HL-60 (cell line): ENCODE results near the gene GPATCH1.
A peak's percentile ranks its signal among the peaks of the same experiment; 100 is the strongest.

Experiments
- DNase-seq, 2 experiments: peaks; one replicate each; pipeline ENCODE4 v3.0.0-alpha.2; 2010 to 2020; ENCODE audit warnings: low read depth in 1 of 2, low spot score in 1 of 2
- H3K27ac ChIP-seq: fragments of 250-450 bp; sonication (Bioruptor Pico); replicated peaks from 2 replicates; pipeline ENCODE4 v1.5.1; 2020; ENCODE audit warnings: mild to moderate bottlenecking, moderate library complexity
- H3K27me3 ChIP-seq: fragments of 250-450 bp; sonication (Bioruptor Pico); 2 replicates; pipeline ENCODE4 v1.5.1; 2021; ENCODE audit warnings: mild to moderate bottlenecking, moderate library complexity; ENCODE audit not compliant: insufficient read depth, poor library complexity, severe bottlenecking
- H3K4me3 ChIP-seq: replicated peaks from 2 replicates; pipeline ENCODE4 v1.5.1; 2011; ENCODE audit warnings: mild to moderate bottlenecking, control low read depth, low read length; ENCODE audit not compliant: insufficient read depth
- CTCF ChIP-seq: IDR thresholded peaks from one replicate; pipeline ENCODE4 v1.5.1; 2011; ENCODE audit warnings: low read length, control low read depth, inconsistent platforms; ENCODE audit not compliant: insufficient read depth
- GABPA ChIP-seq: IDR thresholded peaks from 2 replicates; pipeline ENCODE4 v1.6.1; 2012; ENCODE audit warnings: low read depth
- POLR2AphosphoS5 ChIP-seq: IDR thresholded peaks from 2 replicates; pipeline ENCODE4 v1.6.1; 2012; ENCODE audit warnings: low read depth
- REST ChIP-seq: IDR thresholded peaks from 2 replicates; pipeline ENCODE4 v1.6.1; 2012; ENCODE audit warnings: low read depth; ENCODE audit not compliant: insufficient replicate concordance
- SPI1 ChIP-seq: IDR thresholded peaks from 2 replicates; pipeline ENCODE4 v1.6.1; 2012; ENCODE audit warnings: low read depth, mild to moderate bottlenecking, borderline replicate concordance

The GPATCH1 gene

GRCh38 chr19:33063753-33064457 lies 17.1 kb upstream of the GPATCH1 start:
- TF ChIP-seq GABPA (no peak), REST (no peak), CTCF (no peak), SPI1 (no peak), POLR2AphosphoS5 (no peak)
- H3K4me3 ChIP-seq: no peak overlapping the region
- H3K27me3 ChIP-seq: peaks cover 14% of the 10 kb centered on the region
- H3K27ac ChIP-seq: no peak overlapping the region
- no peak for DNase-seq

GRCh38 chr19:33064458-33064791 lies 16.6 kb upstream of the GPATCH1 start:
- TF ChIP-seq GABPA (no peak), POLR2AphosphoS5 (no peak), CTCF (no peak), REST (no peak), SPI1 (no peak)
- DNase-seq: no peak
- Histone ChIP-seq H3K27me3 (peaks cover 14% of the 10 kb centered on the region), H3K27ac (no peak overlapping the region), H3K4me3 (peak overlapping the region; percentile 14; the same call in 1 of the 2 replicates)

- no peak for TF ChIP-seq GABPA
- no peak for TF ChIP-seq CTCF
- TF ChIP-seq SPI1: no peak
- no peak for TF ChIP-seq POLR2AphosphoS5
- no peak for TF ChIP-seq REST
- Histone ChIP-seq H3K4me3 (peak within 1 kb of the TSS; percentile 14; the same call in 1 of the 2 replicates), H3K27ac (no peak within 1 kb of the TSS), H3K27me3 (peaks cover 14% of the 10 kb centered on the region)
- peak in 1 of 2 experiments; percentile 26 for DNase-seq
These were observed 16.0 kb upstream of the GPATCH1 start, which contains the start of gene RHPN2 for GRCh38 chr19:33064792-33065550. TSS of gene RHPN2 (minus strand) at chr19:33064888. CDS start at chr19:33064852, 36 bp downstream.
